Measurements from ENCODE around the gene MALAT1. TPM values are rescaled to one million over a fixed set of nuclear protein-coding genes. Genes with fewer than 3 reads are reported as not detected.
"Not testable (repeated sequence)": the region's sequence is repeated elsewhere in the genome, so short reads cannot be mapped to it uniquely, and the experiment has no call there.

MALAT1 gene
- total and polyA plus RNA-seq, 2 of the 8 experiments (the other 6 are each of a cell fraction or from before 2014, with no cell fraction given), result 115 to 984 TPM

GRCh38 chr11:65467306-65467705 is 31.5 kb upstream of the MALAT1 start:
- not testable (repeated sequence) for H3K18ac ChIP-seq (ENCODE audit: extremely low read depth, low read length); H3K9ac ChIP-seq (replicated peaks in 1 of 4; ENCODE audit: extremely low read depth in 1 of 4, low read depth in 3 of 4, low read length in 3 of 4); H3K23me2 ChIP-seq (ENCODE audit: low read depth, low read length); H2BK15ac ChIP-seq (ENCODE audit: low read length); H3K9me3 ChIP-seq (ENCODE audit: insufficient read depth in 2 of 2, low read depth in 1 of 2, low read length in 1 of 2); H3K56ac ChIP-seq (replicated peaks; ENCODE audit: insufficient read length, low read depth, low read length); H3K79me2 ChIP-seq (ENCODE audit: control insufficient read depth in 1 of 2, insufficient read depth in 2 of 2, low read length in 2 of 2); H2BK5ac ChIP-seq (ENCODE audit: low read depth, low read length); H3K79me1 ChIP-seq (ENCODE audit: low read depth, low read length); H4K91ac ChIP-seq (replicated peaks; ENCODE audit: insufficient read length, low read length); H4K5ac ChIP-seq (ENCODE audit: insufficient read length, low read depth, low read length); H4K20me1 ChIP-seq (replicated peaks in 1 of 2; ENCODE audit: control insufficient read depth in 1 of 2, insufficient read depth in 2 of 2, low read length in 2 of 2); H3K36me3 ChIP-seq (ENCODE audit: control insufficient read depth in 2 of 4, insufficient read depth in 4 of 4, low read length in 3 of 4); H3K14ac ChIP-seq (ENCODE audit: insufficient read length); H3K23ac ChIP-seq (ENCODE audit: insufficient read length); DNase-seq (ENCODE audit: low read depth in 1 of 2, low spot score in 2 of 2); H3K4me3 ChIP-seq (ENCODE audit: extremely low read depth in 1 of 4, insufficient read depth in 2 of 4, low read depth in 3 of 4, low read length in 4 of 4); H2AFZ ChIP-seq (ENCODE audit: low read length); H2BK20ac ChIP-seq (ENCODE audit: low read length); H2BK12ac ChIP-seq (ENCODE audit: low read depth, low read length); H4K8ac ChIP-seq (ENCODE audit: extremely low read depth, insufficient read depth, low read length); H2AK5ac ChIP-seq (ENCODE audit: low read depth, low read length); H3K4ac ChIP-seq (replicated peaks; ENCODE audit: insufficient read length, low read depth, low read length); H3K4me2 ChIP-seq (ENCODE audit: insufficient read depth in 1 of 2, low read depth in 2 of 2, low read length in 2 of 2); H2BK120ac ChIP-seq (replicated peaks; ENCODE audit: low read depth, low read length); H3K4me1 ChIP-seq (replicated peaks in 1 of 4; ENCODE audit: control insufficient read depth in 3 of 4, insufficient read depth in 4 of 4, low read length in 3 of 4); H3K27ac ChIP-seq (ENCODE audit: low read depth, low read length); FAIRE-seq
- TF ChIP-seq, protein P1, sequence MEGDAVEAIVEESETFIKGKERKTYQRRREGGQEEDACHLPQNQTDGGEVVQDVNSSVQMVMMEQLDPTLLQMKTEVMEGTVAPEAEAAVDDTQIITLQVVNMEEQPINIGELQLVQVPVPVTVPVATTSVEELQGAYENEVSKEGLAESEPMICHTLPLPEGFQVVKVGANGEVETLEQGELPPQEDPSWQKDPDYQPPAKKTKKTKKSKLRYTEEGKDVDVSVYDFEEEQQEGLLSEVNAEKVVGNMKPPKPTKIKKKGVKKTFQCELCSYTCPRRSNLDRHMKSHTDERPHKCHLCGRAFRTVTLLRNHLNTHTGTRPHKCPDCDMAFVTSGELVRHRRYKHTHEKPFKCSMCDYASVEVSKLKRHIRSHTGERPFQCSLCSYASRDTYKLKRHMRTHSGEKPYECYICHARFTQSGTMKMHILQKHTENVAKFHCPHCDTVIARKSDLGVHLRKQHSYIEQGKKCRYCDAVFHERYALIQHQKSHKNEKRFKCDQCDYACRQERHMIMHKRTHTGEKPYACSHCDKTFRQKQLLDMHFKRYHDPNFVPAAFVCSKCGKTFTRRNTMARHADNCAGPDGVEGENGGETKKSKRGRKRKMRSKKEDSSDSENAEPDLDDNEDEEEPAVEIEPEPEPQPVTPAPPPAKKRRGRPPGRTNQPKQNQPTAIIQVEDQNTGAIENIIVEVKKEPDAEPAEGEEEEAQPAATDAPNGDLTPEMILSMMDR (IDR thresholded peaks at IDR 0.05; ENCODE audit: control extremely low read depth in 1 of 3, insufficient read depth in 1 of 3, low read depth in 1 of 3, low read length in 3 of 3), result peak in 1 of 3 experiments; percentile 9; a peak in 1 of 4 replicates
- WGBS, 2 experiments (ENCODE audit: extremely low coverage in 1 of 2, insufficient coverage in 1 of 2, insufficient read length in 1 of 2, insufficient replicate concordance in 2 of 2, low coverage in 1 of 2, low lambda C conversion rate in 2 of 2, missing lambda C conversion rate in 1 of 2), result 78% methylated on average over 6 of the region's 6 CpGs; no CpG with 5 or more reads in 1 of the 2 experiments
- POLR2A ChIA-PET (ENCODE audit: partially characterized antibody), result interaction anchor here (0.7 to 26.0 kb wide), 4 partner anchors 9 to 48 kb away, joined by 3 to 1447 read pairs (median 9); partner anchors contain the start of genes MALAT1 and NEAT1
- CTCF ChIA-PET (ENCODE audit: partially characterized antibody), result interaction anchor here (0.7 to 26.0 kb wide), 8 partner anchors 7 to 411 kb away, joined by 3 to 809 read pairs (median 7); partner anchors contain the start of genes MALAT1 and NEAT1
- peaks cover 0 to 14% (median 7%) of the 10 kb centered on the region in 4 experiments; a peak in 4 of 7 replicates for H3K27me3 ChIP-seq (replicated peaks in 1 of 4; ENCODE audit: control insufficient read depth in 3 of 4, extremely low read depth in 1 of 4, insufficient read depth in 3 of 4, low read length in 3 of 4)
